GM18870 (cell line): Measurements from ENCODE around the gene SLIT3.

Experiments
- ATAC-seq: cut with Tn5 transposase; IDR thresholded peaks from one replicate; pipeline ENCODE4 v1.9.1; 2021; ENCODE audit warnings: moderate library complexity; ENCODE audit not compliant: unreplicated experiment

Gene SLIT3

GRCh38 chr5:168693297-168693696, 607.6 kb downstream of the SLIT3 start:
- no peak for ATAC-seq

- ATAC-seq, result no peak
These were observed 609.0 kb downstream of the SLIT3 start for GRCh38 chr5:168691891-168692290.

GRCh38 chr5:168689260-168689659, 611.7 kb downstream of the SLIT3 start:
- no peak for ATAC-seq

DNA sequence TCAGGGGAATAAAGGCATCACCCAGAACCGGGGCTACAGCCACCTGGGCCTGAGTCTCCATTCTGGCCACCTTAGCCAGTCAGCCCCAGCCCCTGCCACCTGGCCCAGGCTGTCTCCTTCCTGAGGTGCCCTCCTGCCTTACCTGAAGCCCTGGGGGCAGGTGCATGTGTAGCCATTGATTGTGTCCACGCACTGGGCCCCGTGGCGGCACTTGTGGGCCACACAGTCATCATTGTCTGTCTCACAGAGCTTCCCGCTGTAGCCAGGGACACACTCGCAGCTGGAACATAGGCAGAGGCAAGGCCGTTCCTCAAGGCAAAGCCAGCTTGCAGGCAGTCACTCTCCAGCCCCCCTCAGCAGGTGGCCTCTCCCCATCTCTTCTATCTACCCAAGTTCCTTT, 614.1 kb downstream of the SLIT3 start:
- no peak for ATAC-seq

DNA sequence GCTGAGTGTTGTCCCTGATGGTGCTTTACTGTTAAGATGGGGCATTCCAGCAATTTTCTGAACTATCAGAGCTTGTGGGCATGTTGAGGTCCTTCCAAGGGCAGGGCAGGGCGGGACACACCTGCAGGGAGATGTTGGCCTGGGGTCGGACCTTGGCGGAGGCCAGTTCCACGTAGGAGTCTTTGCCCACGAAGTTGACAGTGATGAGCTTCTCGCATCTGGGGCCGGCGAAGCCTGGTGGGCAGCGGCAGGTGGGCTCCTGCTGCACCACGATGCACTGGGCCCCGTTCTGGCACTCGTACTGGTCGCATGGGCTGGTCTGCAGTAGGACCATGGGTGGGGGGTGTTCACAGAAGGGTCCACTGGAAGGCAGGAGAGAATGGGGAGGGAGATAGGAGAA, 615.4 kb downstream of the SLIT3 start:
- ATAC-seq, result no peak

GRCh38 chr5:168683927-168684295, 617.0 kb downstream of the SLIT3 start:
- no peak for ATAC-seq

DNA sequence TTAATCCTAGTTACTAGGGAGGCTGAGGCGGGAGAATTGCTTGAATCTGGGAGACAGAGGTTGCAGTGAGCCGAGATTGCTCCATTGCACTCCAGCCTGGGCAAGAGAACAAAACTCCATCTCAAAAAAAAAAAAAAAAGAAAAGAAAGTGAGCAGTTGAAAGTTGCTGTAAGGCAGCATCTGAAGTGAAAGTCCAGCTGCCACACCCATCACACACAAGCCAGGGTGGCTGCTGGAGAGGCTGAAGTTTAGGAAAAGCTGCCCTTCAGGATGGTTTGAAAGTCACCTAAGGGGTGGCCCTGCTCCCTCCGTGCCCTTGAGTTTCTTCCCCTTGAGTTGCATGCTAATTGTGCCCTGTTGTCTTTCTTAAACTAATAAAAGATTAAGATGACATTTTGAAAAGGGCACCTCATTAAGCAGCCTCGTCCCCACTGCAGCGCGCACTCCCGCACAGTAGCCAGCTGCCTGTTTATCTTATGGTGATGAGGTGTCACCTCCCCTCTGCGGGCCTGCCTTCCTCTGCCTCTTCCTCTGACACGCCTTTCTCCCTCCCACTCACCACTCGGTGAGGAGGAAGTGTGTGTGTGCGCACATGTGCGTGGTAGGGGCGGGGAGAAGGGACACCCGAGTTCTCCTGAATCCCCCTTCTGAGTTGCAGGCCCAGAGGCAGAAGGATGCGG, 617.6 kb downstream of the SLIT3 start:
- ATAC-seq, result no peak

DNA sequence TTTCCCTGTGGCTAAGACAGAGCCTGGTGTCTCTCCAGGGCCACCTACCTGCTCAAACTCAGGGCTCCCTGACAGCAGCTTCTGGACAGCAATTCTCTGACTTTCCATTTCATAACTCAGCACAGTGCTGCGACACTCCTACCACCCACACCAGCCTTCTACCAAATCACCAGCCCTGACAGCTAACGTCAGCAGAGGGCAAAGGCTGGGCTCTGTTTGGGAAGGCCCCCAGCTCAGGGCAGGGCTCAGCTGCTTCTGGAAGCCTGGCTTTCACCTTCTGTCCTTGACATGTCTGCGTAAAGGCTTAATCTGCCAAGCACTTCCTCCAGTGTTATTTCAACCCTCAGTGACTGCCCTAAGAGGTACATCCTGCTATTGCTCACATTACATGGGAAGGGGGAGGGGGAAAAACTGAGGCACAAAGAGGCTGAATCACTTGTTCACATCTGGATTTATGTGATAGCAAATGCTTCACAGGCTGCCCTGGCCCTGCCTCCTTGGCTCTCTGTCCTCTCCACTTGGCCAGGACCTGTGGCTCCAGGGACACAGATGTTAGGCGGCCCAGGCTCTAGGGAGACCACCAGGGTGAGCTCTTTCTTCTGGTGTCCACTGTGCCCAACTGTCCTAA, 619.3 kb downstream of the SLIT3 start:
- no peak for ATAC-seq

- ATAC-seq, result no peak
These were observed 620.5 kb downstream of the SLIT3 start for GRCh38 chr5:168680395-168680794.

GRCh38 chr5:168679515-168679920, 621.4 kb downstream of the SLIT3 start:
- peak; percentile 58 for ATAC-seq

- ATAC-seq, result no peak
These were observed 624.4 kb downstream of the SLIT3 start for GRCh38 chr5:168676501-168676900.

DNA sequence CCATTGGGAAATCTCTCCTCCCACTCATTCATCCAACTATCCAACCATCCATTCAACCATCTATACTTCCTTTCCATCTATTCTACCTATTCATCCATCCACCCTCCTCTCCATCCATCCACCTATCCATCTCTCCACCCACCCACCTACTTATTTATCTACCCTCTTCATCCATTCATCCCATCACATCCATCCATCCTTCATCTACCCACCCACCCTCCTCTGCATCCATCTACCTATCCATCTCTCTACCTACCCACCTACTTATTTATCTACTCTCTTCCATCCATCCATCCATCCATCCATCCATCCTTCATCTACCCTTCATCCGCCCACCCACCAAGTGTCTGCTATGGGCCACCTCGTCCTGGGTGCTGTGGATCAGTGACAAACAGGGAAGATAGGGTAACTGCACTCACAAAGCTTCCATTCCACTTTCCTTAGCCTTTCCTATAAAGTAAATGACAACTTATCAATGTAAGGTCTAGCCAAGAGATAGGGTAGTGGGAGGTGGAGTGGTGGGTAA, 625.0 kb downstream of the SLIT3 start:
- ATAC-seq, result no peak

DNA sequence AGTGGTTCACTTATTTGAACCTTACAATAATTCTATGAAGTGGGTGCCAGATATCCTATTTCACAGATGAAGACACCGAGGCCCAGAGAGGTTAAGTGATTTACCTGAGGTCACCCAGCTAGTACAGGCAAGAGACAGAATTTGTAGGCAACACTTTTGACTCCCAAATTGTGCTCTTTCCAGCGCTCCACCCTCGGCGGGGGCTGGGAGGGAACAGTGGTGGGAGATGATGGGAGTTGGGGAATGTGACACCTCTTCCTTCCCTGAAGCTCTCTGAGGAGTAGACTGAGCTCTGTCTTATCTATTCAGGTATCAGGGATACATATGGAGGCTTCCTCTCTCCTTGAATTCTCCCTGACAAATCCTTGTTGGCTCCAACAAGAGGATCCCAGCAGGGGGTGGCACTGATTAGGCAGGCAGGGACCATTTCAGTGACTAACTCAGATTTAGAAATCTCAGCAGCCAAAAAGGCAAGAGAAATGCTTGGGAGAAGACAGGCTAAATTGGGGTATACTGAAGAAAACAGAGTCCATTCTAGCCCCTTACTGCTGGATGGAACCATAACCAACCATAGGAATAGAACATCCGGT, 626.0 kb downstream of the SLIT3 start:
- no peak for ATAC-seq

DNA sequence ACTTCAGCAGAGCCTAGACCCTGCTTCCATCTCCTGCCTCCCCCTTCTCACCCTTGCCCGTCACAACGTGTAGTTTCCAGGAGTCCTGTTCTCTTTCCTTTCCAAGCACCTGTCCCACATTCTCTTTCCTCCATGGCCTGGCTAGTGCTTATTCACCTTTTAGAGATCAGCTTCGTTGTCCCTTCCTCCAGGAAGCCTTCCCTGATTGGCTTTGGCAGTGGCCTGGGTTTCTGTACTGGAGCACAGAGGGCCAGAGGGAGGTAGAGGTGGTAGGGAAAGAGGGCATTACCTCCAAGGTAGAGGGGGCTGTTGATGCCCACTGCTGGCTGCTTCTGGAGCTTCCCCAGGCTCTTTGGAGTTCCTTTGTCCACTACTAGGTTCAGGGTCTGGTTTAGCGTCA, 628.1 kb downstream of the SLIT3 start:
- no peak for ATAC-seq

GRCh38 chr5:168672016-168672415, 628.9 kb downstream of the SLIT3 start:
- ATAC-seq, result no peak

DNA sequence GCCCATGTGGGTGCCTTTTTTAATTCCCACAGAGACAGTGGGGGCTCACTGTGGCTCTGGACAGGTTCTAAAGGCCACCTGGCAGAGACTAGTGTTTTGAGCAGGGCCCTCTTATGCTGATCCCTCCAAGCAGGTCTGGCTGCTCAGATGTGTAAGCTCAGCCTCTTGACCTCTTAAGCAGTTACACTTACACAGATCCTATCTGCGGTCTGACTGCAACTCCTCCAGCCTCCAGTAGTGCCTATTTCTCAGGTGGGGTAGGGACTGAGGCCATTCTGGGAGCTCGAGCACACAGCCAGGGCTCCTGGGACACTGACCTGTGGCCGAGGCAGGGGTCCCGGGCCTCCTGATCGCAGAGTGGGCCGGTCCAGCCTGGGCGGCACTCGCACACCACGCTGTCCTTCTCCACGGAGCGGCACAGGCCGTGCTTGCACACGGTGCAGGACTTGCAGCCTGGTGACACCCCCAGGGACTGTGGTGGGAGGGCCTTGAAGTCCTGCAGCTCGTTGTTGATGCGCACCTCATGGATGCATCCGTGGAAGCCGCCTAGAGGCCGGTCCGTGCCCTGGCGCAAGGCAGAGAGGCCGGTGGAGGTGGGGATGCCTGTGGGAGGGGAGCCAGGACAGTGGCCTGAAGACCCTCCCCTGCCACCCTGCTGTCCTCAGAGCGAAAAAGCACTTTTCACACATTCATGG, 629.9 kb downstream of the SLIT3 start:
- no peak for ATAC-seq

DNA sequence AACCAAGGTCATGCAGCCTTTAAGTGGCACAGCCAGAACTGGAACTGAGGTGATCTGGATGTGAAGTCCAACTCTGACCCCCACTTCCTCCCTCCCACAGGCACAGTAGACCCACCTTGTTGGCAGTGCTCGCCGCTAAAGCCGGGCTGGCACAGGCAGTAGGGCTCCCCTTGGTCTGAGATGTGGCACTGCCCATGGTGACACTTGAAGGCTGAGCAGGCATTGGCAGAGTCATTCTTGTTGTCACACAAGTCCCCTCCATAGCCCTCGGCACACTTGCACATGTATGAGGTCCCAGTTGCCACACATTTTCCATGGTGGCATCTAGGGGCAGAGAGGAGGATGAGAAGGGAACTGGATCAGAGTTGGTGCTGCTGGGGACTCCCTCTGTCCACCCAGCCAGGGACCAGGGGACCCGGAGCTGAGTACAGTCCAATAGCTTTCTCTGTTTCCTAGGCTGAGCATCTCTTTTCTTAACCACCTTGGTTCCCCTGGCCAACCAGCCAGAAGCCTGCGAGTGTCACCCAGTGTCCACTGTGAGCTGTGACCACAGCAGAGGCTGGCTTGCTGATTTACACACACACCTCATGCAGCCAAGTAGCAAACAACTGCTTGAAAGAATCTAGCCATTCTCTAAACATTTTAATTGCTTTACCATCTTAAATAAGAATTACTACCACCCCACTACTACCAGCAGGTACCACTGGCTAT, 631.1 kb downstream of the SLIT3 start:
- ATAC-seq, result no peak

GRCh38 chr5:168669156-168669555, 631.8 kb downstream of the SLIT3 start:
- ATAC-seq, result no peak

- ATAC-seq, result no peak
These were observed 632.9 kb downstream of the SLIT3 start for GRCh38 chr5:168668078-168668477.

DNA sequence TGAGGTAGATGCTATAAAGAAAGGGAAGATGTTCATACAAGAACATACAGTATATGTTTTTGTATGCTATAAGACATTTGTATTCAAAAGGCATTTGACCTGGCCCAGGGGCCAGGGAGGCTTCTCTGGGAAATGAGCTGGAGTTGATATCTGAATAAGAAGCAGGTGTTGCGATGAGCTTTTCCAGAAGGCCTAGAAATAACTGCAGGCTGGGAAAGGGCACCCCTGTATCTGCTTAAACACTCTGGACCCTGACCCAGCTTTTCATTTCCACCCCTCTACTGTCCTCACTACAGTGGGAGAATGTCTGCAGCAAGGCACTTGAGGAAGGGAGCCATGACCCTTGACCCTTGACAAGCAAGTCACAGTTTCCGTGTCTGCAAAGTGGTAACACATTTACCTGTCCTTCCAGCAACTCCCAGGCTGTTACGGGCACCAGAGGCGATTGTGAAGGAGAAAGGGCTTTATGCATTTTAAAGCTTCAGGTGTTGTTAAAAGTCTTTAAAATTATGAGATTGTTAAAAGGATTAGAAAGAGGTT, 633.6 kb downstream of the SLIT3 start:
- no peak for ATAC-seq

DNA sequence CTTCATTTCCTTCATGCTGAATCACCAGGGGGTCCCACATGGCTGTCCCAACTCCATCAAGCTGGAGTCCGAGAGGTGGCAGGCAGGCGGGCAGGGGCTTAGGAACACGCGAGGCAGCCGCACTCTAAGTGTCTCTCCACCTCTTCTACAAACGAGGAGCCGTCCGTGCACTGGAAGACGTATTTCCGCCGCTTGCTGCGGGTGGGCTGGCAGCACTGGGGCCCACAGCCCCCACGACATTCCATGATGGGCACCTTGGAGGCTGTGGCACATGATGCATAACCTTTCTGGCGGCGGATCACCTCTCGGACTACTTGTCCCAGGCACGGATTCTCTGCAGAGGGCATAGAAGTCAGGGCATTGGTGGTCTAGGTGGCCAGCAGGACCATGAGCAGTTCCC, 634.6 kb downstream of the SLIT3 start:
- ATAC-seq, result no peak
